PC-3 (cell line): Measurements from ENCODE around the gene FHAD1.

Experiments used
- EZH2 ChIP-seq: fragments of 300-600 bp; sonication (generic); IDR thresholded peaks from one replicate; pipeline ENCODE4 v1.6.1; 2017; ENCODE audit warnings: antibody characterized with exemption, mild to moderate bottlenecking, low read length; ENCODE audit not compliant: unreplicated experiment
- TF ChIP-seq, protein P1 (sequence below): fragments of 300-600 bp; sonication (generic); conservative IDR thresholded peaks from 2 replicates; pipeline ENCODE4 v1.5.1; 2017; ENCODE audit warnings: antibody characterized with exemption, low read depth, mild to moderate bottlenecking, low read length

DNA sequence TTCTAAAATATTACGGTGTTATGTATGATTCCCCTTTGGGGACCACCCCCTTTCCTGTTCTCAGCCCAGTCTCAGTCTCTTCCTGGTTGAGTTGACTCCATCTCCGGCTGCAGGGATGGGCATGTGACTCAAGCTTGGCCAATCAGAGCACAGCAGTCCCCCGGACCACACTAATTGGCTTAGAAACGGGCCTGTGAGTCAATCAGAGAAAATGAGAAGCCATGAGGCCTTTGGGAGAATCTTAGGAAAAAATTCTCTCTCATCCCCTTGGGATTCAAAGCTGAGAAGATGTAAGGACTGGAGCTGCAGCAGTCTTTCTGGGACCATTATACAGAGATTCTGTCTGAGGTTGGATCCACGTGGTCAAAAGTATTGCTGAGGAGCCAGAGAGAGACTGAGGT is 10.7 kb upstream of the FHAD1 start:
- TF ChIP-seq, protein P1, sequence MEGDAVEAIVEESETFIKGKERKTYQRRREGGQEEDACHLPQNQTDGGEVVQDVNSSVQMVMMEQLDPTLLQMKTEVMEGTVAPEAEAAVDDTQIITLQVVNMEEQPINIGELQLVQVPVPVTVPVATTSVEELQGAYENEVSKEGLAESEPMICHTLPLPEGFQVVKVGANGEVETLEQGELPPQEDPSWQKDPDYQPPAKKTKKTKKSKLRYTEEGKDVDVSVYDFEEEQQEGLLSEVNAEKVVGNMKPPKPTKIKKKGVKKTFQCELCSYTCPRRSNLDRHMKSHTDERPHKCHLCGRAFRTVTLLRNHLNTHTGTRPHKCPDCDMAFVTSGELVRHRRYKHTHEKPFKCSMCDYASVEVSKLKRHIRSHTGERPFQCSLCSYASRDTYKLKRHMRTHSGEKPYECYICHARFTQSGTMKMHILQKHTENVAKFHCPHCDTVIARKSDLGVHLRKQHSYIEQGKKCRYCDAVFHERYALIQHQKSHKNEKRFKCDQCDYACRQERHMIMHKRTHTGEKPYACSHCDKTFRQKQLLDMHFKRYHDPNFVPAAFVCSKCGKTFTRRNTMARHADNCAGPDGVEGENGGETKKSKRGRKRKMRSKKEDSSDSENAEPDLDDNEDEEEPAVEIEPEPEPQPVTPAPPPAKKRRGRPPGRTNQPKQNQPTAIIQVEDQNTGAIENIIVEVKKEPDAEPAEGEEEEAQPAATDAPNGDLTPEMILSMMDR, result no peak
- TF ChIP-seq EZH2, result no peak
